Mucosa of rectum (tissue), 2 donors: Measurements from ENCODE around the gene RSL1D1.

Source experiments
- H3K27ac ChIP-seq, 2 donors: one replicate each; pipeline ENCODE4 v1.7.0; 2013; ENCODE audit warnings: inconsistent platforms in 2 of 2, low read depth in 2 of 2, low read length in 2 of 2
- H3K27me3 ChIP-seq, 2 donors: one replicate each; pipeline ENCODE4 v1.7.0; 2013; ENCODE audit warnings: low read length in 2 of 2; ENCODE audit not compliant: control insufficient read depth in 2 of 2, insufficient read depth in 2 of 2
- H3K36me3 ChIP-seq, 2 donors: one replicate each; pipeline ENCODE4 v1.7.0; 2013; ENCODE audit warnings: low read length in 2 of 2; ENCODE audit not compliant: control insufficient read depth in 2 of 2, insufficient read depth in 2 of 2
- H3K4me1 ChIP-seq, 2 donors: one replicate each; pipeline ENCODE4 v1.7.0; 2013; ENCODE audit warnings: low read length in 2 of 2, mild to moderate bottlenecking in 1 of 2; ENCODE audit not compliant: control insufficient read depth in 2 of 2, insufficient read depth in 2 of 2
- H3K4me3 ChIP-seq, 2 donors: one replicate each; pipeline ENCODE4 v1.7.0; 2013; ENCODE audit warnings: low read length in 2 of 2
- H3K9ac ChIP-seq, 2 donors: one replicate each; pipeline ENCODE4 v1.7.0; 2013; ENCODE audit warnings: low read length in 2 of 2, low read depth in 1 of 2, mild to moderate bottlenecking in 1 of 2
- H3K9me3 ChIP-seq, 2 donors: one replicate each; pipeline ENCODE4 v1.7.0; 2013; ENCODE audit warnings: low read length in 2 of 2; ENCODE audit not compliant: control insufficient read depth in 2 of 2
- donor health status: healthy.
- donor health status: Normal muscosa, but diverticular disease.

RSL1D1 gene

DNA sequence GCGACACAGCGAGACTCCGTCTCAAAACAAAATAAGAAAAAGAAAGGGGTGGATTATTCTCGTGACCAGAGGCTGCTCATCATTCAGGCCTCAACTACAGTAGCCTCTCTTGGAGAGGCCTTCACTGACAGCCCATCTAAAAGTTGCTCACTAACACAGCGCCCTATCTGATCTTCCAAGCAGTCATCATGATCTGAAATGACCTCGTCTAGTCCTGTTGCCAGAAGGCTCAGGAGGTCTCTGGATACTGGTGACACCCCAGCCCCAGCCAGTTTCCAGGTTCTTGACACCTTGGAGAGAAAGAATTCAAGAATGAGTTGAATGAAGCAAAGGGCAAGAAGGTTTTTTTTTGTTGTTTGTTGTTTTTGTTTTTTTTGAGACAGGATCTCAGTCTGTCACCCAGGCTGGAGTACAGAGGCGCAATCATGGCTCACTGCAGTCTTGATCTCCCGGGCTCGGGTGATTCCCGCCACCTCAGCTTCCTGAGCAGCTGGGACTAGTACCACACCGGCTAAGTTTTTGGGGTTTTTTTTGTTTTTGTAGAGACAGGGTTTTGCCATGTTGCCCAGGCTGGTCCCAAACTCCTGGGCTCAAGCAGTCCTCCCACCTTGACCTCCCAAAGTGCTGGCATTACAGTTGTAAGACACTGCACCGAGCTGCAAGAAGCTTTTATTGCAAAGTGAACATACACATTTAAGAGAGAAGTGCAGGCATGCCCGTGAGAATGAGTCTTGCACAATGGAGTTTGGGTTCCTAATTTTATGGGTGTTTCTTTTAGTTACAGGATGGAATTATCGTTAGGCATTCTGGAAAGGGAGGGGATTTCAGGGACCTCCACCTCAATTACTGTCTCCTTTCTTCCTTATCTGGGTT is 51.6 kb downstream of the RSL1D1 start:
- H3K9ac ChIP-seq = no peak overlapping the region
- H3K27ac ChIP-seq = no peak overlapping the region

DNA sequence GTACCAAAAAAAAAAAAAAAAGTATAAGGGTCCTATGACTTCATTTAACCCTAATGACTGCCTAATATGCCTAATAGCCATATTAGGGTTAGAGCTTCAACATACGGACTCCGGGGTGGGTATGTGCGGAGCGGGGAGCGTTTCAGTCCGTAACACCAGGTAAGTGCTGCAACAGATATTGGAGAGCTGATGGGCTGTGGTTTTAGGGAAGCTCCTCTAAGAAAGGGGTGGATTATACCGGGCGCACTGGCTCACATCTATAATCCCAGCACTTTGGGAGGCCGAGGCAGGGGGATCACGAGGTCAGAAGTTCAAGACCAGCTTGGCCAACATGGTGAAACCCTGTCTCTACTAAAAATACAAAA is 52.3 kb downstream of the RSL1D1 start:
- Histone ChIP-seq H3K36me3 (peaks cover 0 to 3% of the 10 kb centered on the region in 2 donors), H3K9ac (no peak overlapping the region), H3K9me3 (no peaks in the 10 kb centered on the region), H3K27ac (peak overlapping the region in 1 of 2 donors; percentile 99), H3K4me1 (peaks cover 23 to 24% of the 10 kb centered on the region in 2 donors), H3K4me3 (peak overlapping the region in 1 of 2 donors; percentile 95), H3K27me3 (no peaks in the 10 kb centered on the region)

More for the DNA sequence above, 51.6 kb downstream of the RSL1D1 start:
- H3K9me3 ChIP-seq = no peaks in the 10 kb centered on the region
- H3K36me3 ChIP-seq = peaks cover 0 to 3% of the 10 kb centered on the region in 2 donors
- peak overlapping the region in 1 of 2 donors; percentile 2 for H3K4me3 ChIP-seq
- H3K4me1 ChIP-seq = peaks cover 20% of the 10 kb centered on the region in 2 donors
- H3K27me3 ChIP-seq = no peaks in the 10 kb centered on the region

DNA sequence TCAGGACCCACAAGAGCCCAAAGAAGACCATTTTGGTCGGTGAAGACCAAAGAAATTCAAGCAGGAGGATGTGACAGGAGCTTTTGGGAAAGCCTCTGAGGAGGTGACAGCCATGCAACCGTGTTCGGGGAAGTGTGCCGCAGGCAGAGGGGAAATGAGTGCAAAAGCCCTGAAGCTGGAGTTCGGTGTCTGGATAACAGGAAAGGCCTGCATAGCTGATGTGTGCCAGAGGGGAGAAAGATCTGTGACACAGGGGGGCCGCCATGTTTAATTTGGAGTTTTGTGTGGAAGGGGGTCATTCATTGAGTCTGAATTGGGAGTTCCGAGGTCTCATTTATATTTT is 53.4 kb downstream of the RSL1D1 start:
- Histone ChIP-seq H3K4me1 (peaks cover 34% of the 10 kb centered on the region in 2 donors), H3K4me3 (peak overlapping the region; percentile 88 to 95)

DNA sequence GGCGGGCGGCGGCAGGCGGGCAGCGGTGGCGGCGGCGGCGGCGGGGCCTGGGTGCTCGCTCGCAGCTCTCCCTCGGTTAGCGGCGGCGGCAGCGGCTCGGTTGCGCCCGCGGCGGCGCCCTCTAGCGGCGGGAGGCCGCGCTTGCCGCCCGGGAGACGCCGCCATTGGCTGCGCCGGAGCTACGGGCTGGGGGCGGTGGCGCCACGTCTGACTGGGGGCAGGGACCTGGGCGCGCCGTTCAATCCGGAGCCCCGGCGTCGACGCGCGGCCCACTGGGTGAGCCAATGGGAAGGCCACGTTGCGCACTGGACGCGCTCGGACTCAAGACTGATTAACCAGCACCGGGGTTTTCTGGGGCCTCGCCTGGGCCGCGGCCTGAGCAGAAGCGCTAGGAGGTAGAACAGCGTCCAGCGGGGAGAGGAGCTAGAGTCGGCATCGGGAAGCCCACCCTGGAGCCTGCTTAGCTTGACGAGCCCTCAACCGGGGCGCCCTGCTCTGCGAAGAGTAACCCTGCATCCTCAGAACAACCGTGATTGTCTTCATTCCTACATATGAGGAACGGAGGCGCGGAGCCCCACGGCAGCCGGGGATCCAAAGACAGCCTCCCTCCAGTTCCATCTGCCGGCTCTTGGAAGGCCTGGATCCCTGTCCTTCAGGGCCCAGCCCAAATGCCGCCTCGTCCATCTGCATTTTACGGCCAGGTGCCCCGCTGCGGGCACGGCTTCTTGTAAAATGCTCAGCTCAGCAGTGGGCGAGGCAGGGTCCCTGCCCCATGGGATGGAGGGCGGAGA is 54.0 kb downstream of the RSL1D1 start, which contains the start of gene ZC3H7A:
ZC3H7A (minus strand) TSS at position 93 of the 791 bp plus-strand sequence. CDS start 14,904 bp downstream, outside the sequence.
- Histone ChIP-seq H3K36me3 (peaks cover 0 to 3% of the 10 kb centered on the region in 2 donors), H3K27me3 (no peaks in the 10 kb centered on the region), H3K9me3 (no peaks in the 10 kb centered on the region), H3K4me3 (peak within 1 kb of the TSS; percentile 88 to 95), H3K9ac (peak within 1 kb of the TSS; percentile 98), H3K4me1 (peaks cover 38 to 40% of the 10 kb centered on the region in 2 donors), H3K27ac (peak within 1 kb of the TSS; percentile 93 to 99)

More for the DNA sequence above, 53.4 kb downstream of the RSL1D1 start:
- no peaks in the 10 kb centered on the region for H3K27me3 ChIP-seq
- H3K9me3 ChIP-seq = no peaks in the 10 kb centered on the region
- peak overlapping the region; percentile 93 to 99 for H3K27ac ChIP-seq
- H3K9ac ChIP-seq = peak overlapping the region; percentile 89 to 98
- peaks cover 0 to 3% of the 10 kb centered on the region in 2 donors for H3K36me3 ChIP-seq

DNA sequence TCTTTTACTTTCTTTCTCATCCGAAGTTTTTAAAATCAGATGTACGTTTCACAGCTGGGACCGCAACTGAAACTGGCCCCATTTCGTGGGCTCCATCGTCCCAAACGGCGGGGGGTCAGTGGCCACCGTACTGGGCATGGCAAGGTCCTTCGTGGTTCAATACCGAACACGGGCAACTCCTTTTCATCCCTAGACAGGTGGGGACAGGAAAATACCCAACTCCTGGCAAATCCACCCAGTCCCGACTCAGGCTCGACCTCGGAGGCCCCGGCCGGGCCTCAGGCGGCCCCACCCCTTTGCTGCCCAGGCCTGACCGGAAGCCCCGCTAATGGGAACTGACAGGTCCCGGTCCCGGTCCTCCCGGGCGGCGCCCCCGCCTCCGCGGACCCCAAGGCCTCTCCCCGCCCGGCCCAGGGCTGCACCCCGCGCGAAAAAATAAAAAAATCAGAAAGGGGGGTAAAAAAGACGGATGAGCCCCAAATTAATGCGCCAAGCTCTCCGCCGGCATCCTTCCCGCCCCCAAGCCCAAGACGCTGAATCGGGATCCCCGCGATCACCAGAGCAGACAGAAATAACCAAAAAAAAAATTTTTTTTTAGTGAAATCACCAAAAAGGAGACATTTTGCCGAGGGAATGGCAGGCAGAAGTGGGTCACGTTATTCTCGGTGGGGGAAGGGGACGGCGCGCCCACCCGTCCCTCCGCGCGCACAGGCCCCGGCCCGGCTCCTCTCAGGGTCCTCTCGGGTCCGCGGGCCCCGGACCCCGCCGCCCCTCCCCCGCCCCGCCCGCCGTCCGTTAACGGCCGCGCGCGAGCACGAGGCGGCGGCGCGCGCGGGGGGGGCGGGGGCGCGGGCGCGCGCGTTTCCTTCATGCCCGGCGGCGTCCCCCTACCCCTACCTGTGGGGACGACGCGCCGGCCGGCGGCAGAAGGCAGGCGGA is 54.8 kb downstream of the RSL1D1 start:
- Histone ChIP-seq H3K36me3 (peaks cover 0 to 3% of the 10 kb centered on the region in 2 donors), H3K27ac (peak overlapping the region; percentile 88 to 99), H3K27me3 (no peaks in the 10 kb centered on the region), H3K9me3 (no peaks in the 10 kb centered on the region), H3K4me3 (peak overlapping the region; percentile 78 to 93), H3K9ac (peak overlapping the region; percentile 92 to 98), H3K4me1 (peaks cover 38 to 48% of the 10 kb centered on the region in 2 donors)

DNA sequence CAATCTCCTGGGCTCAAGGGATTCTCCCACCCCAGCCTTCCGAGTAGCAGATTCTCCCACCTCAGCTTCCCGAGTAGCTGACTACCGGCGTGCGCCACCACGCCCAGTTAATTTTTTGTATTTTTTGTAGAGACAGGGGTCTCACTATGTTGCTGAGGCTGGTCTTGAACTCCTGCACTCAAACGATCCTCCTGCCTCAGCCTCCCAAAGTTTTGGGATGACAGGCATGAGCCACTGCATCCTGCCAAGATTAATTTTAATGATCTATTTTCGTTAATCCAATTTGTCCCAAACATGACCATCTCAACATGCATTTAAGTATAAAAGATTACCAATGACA is 55.5 kb downstream of the RSL1D1 start:
- H3K4me3 ChIP-seq = peak overlapping the region; percentile 78 to 93
- H3K27me3 ChIP-seq = no peaks in the 10 kb centered on the region
- H3K9me3 ChIP-seq = no peaks in the 10 kb centered on the region
- peak overlapping the region; percentile 88 to 99 for H3K27ac ChIP-seq
- H3K4me1 ChIP-seq = peaks cover 38 to 48% of the 10 kb centered on the region in 2 donors
- H3K9ac ChIP-seq = peak overlapping the region; percentile 92 to 98
- peaks cover 0 to 3% of the 10 kb centered on the region in 2 donors for H3K36me3 ChIP-seq

DNA sequence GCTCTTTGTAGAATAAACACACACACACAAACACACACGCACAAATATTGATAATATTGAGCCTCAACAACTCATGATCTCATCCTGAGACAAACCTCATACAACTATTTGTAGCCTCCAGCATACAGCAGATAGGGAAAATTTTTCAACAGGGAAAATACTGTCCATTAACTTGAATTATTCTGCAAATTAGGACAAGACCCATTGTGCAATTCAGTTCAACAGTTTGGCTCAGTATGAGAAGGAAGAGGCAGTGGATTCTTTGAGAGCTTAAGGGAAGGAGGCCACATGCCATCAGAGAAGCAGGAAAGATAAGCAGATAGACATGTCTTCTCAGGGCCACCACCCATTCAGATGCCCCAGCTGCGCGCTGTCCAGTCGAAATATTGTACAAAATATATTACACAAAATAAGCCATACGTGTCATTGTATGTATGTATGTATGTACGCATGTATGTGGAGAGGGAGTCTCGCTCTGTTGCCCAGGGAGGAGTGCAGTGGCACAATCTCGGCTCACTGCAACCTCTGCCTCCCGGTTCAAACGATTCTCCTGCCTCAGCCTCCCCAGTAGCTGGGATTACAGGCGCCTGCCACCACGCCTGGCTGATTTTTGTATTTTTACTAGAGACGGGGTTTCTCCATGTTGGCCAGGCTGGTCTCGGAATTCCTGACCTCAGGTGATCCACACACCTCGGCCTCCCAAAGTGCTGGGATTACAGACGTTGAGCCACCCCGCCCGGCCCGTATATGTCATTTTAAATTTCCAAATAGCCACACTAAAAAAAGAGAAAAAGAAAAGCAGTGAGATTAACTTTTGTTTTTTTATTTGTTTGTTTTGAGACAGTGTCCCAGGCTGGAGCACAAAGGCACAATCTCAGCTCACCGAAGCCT is 56.1 kb downstream of the RSL1D1 start:
- no peaks in the 10 kb centered on the region for H3K27me3 ChIP-seq
- H3K9me3 ChIP-seq = no peaks in the 10 kb centered on the region
- H3K4me1 ChIP-seq = peaks cover 38 to 48% of the 10 kb centered on the region in 2 donors
- peak overlapping the region; percentile 88 to 99 for H3K27ac ChIP-seq
- H3K36me3 ChIP-seq = peaks cover 0 to 3% of the 10 kb centered on the region in 2 donors
- peak overlapping the region; percentile 78 to 93 for H3K4me3 ChIP-seq
- H3K9ac ChIP-seq = peak overlapping the region in 1 of 2 donors; percentile 98

DNA sequence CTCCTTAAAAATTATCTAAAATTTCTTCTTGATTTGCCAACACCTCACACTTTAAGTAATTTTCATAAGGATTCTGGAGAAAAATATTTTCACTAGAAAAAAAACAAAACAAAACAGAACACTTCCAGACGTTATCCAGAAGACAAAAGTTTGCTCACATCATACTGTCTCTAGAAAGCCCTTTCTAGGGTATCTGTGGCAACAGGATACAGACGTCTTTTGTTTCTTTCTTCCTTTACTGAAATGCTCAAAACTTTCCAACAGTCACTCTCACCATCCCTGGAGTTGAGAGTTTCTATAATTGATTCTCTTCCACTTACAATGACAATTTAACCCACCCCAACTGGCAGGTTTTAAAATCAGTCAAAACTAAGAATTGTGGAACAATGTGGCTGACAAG is 56.9 kb downstream of the RSL1D1 start:
- Histone ChIP-seq H3K9me3 (no peaks in the 10 kb centered on the region), H3K9ac (no peak overlapping the region), H3K4me1 (peaks cover 38 to 48% of the 10 kb centered on the region in 2 donors), H3K27me3 (no peaks in the 10 kb centered on the region), H3K27ac (peak overlapping the region in 1 of 2 donors; percentile 39), H3K36me3 (peaks cover 0 to 3% of the 10 kb centered on the region in 2 donors), H3K4me3 (no peak overlapping the region)

DNA sequence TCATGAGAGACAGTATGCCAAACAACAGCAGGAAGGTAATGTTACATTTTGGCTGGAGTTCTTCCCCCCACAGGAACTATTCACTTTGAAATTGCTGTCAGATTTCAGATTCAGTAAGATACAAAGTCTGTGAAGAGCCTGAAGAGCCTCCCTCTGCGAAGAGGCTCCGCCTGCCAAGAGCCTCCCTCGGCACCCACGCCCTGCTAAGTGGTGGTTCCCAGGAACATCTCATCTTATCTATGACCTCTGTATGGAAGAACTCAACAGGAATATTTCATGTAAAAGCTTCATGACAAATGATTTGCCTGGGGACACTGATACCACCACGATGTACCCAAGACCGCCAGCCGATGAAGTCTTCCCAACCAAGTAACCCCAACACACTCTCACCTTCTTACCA is 57.5 kb downstream of the RSL1D1 start:
- H3K4me1 ChIP-seq = peaks cover 36 to 48% of the 10 kb centered on the region in 2 donors
- no peaks in the 10 kb centered on the region for H3K9me3 ChIP-seq
- no peak overlapping the region for H3K4me3 ChIP-seq
- peaks cover 0 to 3% of the 10 kb centered on the region in 2 donors for H3K36me3 ChIP-seq
- peak overlapping the region in 1 of 2 donors; percentile 41 for H3K9ac ChIP-seq
- H3K27me3 ChIP-seq = no peaks in the 10 kb centered on the region
- peak overlapping the region; percentile 69 to 70 for H3K27ac ChIP-seq
